ENCODE measurements around the gene SHQ1. TPM values are rescaled to one million over a fixed set of nuclear protein-coding genes. Genes with fewer than 3 reads are reported as not detected.

SHQ1 gene
- total RNA-seq (2022; extraction: Qiagen RNA extraction; ENCODE audit: low read depth), result 17.1 to 19.1 TPM (median 17.6 TPM) in 5 replicates

DNA sequence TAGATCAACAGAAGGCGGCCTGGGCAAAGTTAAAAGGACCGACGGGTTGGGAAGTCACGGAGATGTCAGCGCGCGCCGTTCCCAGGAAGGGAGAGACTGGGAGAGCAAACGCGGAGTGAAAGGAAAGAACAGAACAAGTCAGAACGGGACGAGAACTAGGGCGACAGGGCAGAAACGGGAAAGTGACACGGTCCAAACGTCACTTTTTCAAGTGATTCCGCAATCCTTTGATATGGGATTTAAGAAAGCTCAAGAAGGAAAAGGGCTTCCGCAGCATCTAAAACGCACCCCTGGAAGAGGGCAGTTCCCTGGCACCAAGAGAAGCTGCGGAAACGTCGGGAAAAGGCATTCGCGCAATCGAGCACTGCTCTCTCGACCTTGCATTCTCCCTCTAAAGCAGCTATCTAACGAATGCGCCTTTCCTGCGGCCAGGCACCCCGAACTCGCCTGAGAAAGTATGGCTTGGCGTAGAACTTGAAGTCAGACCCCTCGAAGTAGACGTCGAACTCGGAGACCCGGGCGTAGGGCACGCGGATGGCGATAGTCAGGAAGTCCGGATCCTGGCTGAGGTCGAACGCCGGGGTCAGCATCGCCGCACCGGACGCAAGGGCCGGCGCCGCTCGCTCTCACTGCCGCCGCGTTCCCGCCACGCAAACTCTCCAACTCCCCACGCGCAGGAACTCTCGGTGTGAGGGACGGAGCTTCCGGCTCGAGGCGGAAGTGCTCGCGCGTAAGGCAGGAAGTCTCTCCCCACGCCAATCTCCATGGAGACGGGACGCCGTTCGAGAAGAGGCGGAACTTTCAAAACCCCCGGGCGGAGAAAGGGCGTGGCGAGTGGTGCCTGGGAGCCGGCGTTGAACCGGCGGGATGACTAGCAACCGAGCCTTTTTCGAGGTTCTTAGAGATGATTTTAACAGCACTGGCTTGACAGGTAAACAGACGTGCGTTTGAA lies at the start of gene SHQ1:
SHQ1 (minus strand) TSS at position 695 of the 952 bp plus-strand sequence; CDS start at position 590, 105 bp downstream.

GRCh38 chr3:72887705-72888545 lies 39.7 kb upstream of the SHQ1 start, which contains the start of gene GXYLT2:
GXYLT2 (plus strand) TSS chr3:72888046; CDS start chr3:72888234, 188 bp downstream.

Other genes starting within 250 kb of the SHQ1 start
- 0.82 to 2.1 TPM (median 1.4 TPM) in 5 replicates for gene GXYLT2, start 39.6 kb upstream of the SHQ1 start, total RNA-seq (2022; extraction: Qiagen RNA extraction; ENCODE audit: low read depth)
- gene PPP4R2, start 148.4 kb upstream of the SHQ1 start, total RNA-seq (2022; extraction: Qiagen RNA extraction; ENCODE audit: low read depth), result 30.6 to 38.8 TPM (median 35.3 TPM) in 5 replicates
- 0.49 to 0.70 TPM (median 0.56 TPM) in 4 of 5 replicates, not detected in the other for gene EBLN2, start 213.2 kb upstream of the SHQ1 start, total RNA-seq (2022; extraction: Qiagen RNA extraction; ENCODE audit: low read depth)

All from A549 treated with GW870086 at 1 μM for 4 hours (cell line).